HG02798 (cell line): Measurements from ENCODE around the gene TNFRSF11A.
A peak's percentile ranks its signal among the peaks of the same experiment; 100 is the strongest.

Source experiments
- ATAC-seq: cut with Tn5 transposase; IDR thresholded peaks from one replicate; pipeline ENCODE4 v1.9.1; 2021; ENCODE audit warnings: mild to moderate bottlenecking; ENCODE audit not compliant: unreplicated experiment, poor library complexity

The TNFRSF11A gene

GRCh38 chr18:62341473-62341872 lies 16.4 kb downstream of the TNFRSF11A start:
- no peak for ATAC-seq

DNA sequence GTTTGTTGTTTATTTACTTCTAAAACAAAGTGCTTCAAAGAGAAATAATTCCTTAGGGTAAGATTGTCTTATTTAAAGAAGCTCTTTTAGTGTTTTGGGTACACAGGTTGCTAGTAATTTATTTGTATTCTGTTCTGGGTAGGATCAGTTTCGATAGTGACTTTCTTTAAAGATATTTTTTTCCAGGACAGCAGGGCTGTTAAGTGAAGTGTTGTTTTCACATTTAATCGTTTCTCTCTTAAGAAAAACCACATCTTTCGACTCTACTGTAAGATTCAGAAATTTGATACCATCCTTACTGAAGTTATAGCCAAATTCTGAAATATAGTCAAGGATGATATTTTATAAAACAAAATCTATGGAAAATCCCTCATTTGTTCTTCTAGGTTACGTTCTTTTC lies 17.8 kb downstream of the TNFRSF11A start:
- ATAC-seq = no peak

- no peak for ATAC-seq
Measured at GRCh38 chr18:62343316-62343715, 18.2 kb downstream of the TNFRSF11A start.

- peak; percentile 47 for ATAC-seq
Measured at GRCh38 chr18:62345909-62346308, 20.8 kb downstream of the TNFRSF11A start.

GRCh38 chr18:62346333-62347088 lies 21.4 kb downstream of the TNFRSF11A start:
- no peak for ATAC-seq

- ATAC-seq = no peak
Measured at GRCh38 chr18:62347089-62347506, 22.0 kb downstream of the TNFRSF11A start.

DNA sequence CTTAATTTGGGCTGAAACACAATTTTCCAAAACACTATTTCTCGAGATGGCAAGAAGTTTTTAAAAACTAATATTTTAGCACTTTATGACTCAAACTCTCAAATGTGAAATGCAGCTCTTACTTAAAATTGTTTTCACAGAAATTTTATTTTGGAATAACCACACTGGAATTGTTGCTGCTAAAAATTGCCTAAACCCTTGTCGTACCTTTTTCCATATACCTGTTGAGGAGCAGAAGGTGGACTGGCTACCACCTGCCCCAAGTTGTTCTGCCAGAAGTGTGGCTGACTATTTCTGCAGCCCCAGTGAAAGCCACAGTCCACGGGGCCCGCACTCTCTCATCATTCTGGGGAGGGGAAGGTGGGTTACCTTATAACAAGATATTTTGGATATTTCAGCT lies 23.4 kb downstream of the TNFRSF11A start:
- no peak for ATAC-seq

- ATAC-seq = no peak
Measured at GRCh38 chr18:62353170-62353569, 28.1 kb downstream of the TNFRSF11A start.

DNA sequence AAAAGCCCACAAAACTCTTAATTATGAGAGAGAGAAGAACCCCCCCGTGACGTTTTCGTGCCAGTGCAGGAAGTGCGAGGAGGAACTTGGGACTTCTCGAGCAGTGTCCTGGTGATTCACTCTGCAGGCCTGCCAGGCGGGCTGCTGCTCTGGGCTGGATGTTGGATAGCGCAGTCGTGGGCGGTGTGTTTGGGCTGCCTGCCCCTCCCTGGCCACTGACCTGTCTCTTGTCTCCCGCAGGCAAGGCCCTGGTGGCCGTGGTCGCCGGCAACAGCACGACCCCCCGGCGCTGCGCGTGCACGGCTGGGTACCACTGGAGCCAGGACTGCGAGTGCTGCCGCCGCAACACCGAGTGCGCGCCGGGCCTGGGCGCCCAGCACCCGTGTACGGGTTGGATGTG lies 29.0 kb downstream of the TNFRSF11A start:
- ATAC-seq = no peak

GRCh38 chr18:62357079-62357719 lies 32.1 kb downstream of the TNFRSF11A start:
- no peak for ATAC-seq

GRCh38 chr18:62360805-62361204 lies 35.7 kb downstream of the TNFRSF11A start:
- ATAC-seq = no peak

GRCh38 chr18:62361288-62361687 lies 36.2 kb downstream of the TNFRSF11A start:
- ATAC-seq = no peak

DNA sequence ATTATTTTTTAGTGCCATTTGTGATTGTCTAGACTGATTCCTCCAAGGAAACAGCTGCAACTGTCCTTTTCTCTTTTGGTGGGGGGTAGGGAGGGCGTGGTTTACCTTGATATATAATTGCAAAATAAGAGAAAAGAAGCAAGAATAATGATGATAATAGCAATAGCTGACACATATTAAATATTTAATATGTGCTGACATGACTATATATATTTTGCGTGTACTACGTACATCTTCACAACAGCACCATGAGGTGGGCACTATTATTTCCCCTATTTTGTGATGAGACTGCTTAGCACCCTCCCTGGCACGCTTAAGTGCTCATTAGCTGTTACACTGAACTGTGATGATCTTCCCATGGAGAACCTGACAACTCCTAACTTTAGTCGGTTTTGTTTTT lies 39.4 kb downstream of the TNFRSF11A start:
- ATAC-seq = no peak

DNA sequence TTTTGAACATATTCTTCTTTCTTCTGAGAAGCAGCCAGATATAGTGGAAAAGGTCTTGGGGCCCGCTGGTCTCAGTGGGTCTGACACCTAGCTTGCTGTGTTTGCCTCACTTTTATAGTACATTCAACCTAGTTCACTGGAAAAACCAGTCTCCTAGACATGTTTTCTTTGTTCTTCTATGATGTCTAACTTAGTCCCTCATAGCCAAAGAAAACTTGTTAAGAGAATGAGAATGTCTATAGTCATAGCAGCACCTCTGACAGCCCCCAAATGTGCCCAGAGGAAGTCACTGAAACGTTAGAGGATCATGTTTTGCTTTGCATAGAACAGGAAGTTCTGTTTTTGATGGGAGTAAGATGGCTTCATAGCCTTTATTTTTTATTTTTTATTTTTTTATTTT lies 40.3 kb downstream of the TNFRSF11A start:
- no peak for ATAC-seq

- ATAC-seq = no peak
Measured at GRCh38 chr18:62366992-62367391, 41.9 kb downstream of the TNFRSF11A start.

- peak; percentile 53 for ATAC-seq
Measured at GRCh38 chr18:62368100-62368499, 43.0 kb downstream of the TNFRSF11A start.

GRCh38 chr18:62369129-62369644 lies 44.1 kb downstream of the TNFRSF11A start:
- no peak for ATAC-seq

GRCh38 chr18:62370366-62370765 lies 45.3 kb downstream of the TNFRSF11A start:
- no peak for ATAC-seq

DNA sequence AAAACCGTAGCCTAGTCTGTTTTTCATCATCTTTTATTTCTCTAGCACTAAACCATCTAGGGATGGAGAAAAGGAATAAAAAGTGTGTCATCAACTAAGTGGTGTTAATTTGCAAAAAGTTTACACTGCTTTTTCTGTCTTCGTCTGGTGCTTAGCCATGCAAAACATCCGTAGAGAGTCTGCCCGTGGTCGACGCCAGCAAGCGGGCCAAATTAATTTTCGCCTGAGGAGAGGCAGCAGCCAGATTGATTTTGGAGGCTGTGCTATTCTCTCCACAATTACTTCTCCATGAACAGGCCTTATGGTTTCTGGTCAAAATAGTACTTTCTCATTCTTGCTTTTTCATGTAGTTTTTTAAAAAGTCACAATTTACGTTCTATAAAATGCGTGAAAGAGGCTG lies 46.3 kb downstream of the TNFRSF11A start:
- ATAC-seq = no peak

GRCh38 chr18:62372156-62372555 lies 47.0 kb downstream of the TNFRSF11A start:
- ATAC-seq = peak; percentile 78

GRCh38 chr18:62372882-62373281 lies 47.8 kb downstream of the TNFRSF11A start:
- ATAC-seq = no peak
